ENCODE measurements around the gene CD27. TPM values are rescaled to one million over a fixed set of nuclear protein-coding genes. Genes with fewer than 3 reads are reported as not detected.

CD27 gene
- total RNA-seq, 1 experiment from 2014 or later = 0.28 TPM

GRCh38 chr12:6424866-6425265 is 19.9 kb upstream of the CD27 start:
- ATAC-seq (no peak), DNase-seq (ENCODE audit: low spot score) (no peak)
- no peak for TF ChIP-seq AR (CRISPR knock-in tag; IDR thresholded peaks at IDR 0.05)
- TF ChIP-seq NFATC4 (CRISPR knock-in tag; IDR thresholded peaks at IDR 0.05) = no peak
- TF ChIP-seq ZNF416 (CRISPR knock-in tag; IDR thresholded peaks at IDR 0.05) = no peak
- ChIA-PET POLR2A (interaction anchor here (0.8 kb wide), 1 partner anchor 41 kb away, joined by 3 read pairs; no protein-coding TSS in a partner anchor), CTCF (interaction anchor here (1.0 to 7.1 kb wide), 8 partner anchors 9 to 113 kb away, joined by 3 to 77 read pairs (median 13); partner anchors contain the start of genes TAPBPL and VAMP1)
- no peak overlapping the region for H3K4me3 Mint-ChIP-seq
- peaks cover 8% of the 10 kb centered on the region for H3K4me1 Mint-ChIP-seq
- no peaks in the 10 kb centered on the region for H3K9me3 Mint-ChIP-seq
- H3K27ac Mint-ChIP-seq = no peak overlapping the region
- H3K27me3 Mint-ChIP-seq (ENCODE audit: low read depth) = no peaks in the 10 kb centered on the region; the same call in none of the 2 replicates
- no peaks in the 10 kb centered on the region for H3K36me3 Mint-ChIP-seq

- Mint-ChIP-seq H3K36me3 (no peaks in the 10 kb centered on the region), H3K27me3 (ENCODE audit: low read depth) (no peaks in the 10 kb centered on the region; the same call in none of the 2 replicates), H3K9me3 (no peaks in the 10 kb centered on the region), H3K27ac (no peak overlapping the region), H3K4me1 (peaks cover 14% of the 10 kb centered on the region), H3K4me3 (no peak overlapping the region)
- POLR2A ChIA-PET = interaction anchor here (0.8 to 0.9 kb wide), 3 partner anchors 40 to 108 kb away, joined by 3 read pairs; no protein-coding TSS in a partner anchor
- TF ChIP-seq CTCF (IDR thresholded peaks at IDR 0.05) = no peak
- no peak for TF ChIP-seq OVOL2 (CRISPR knock-in tag; IDR thresholded peaks at IDR 0.05; ENCODE audit: borderline replicate concordance)
- TF ChIP-seq FOXP1 (CRISPR knock-in tag; IDR thresholded peaks at IDR 0.05; ENCODE audit: borderline replicate concordance) = no peak
- 0 out of 2 replicates have a peak, but pooled peaks have one; percentile 35 for TF ChIP-seq GTF2I (CRISPR knock-in tag; conservative IDR thresholded peaks at IDR 0.05)
- no peak for ATAC-seq
- DNase-seq (ENCODE audit: low spot score) = no peak
- CTCF ChIA-PET = interaction anchor here (1.0 to 7.1 kb wide), 5 partner anchors 40 to 112 kb away, joined by 3 to 77 read pairs (median 19); partner anchors contain the start of gene VAMP1
These were observed 18.9 kb upstream of the CD27 start for GRCh38 chr12:6425590-6426531.

GRCh38 chr12:6426882-6427671 is 17.7 kb upstream of the CD27 start:
- POLR2A ChIA-PET = no interaction called here

More at GRCh38 chr12:6426882-6427671, 17.7 kb upstream of the CD27 start:
- Mint-ChIP-seq H3K9me3 (no peaks in the 10 kb centered on the region), H3K36me3 (no peaks in the 10 kb centered on the region), H3K27ac (no peak overlapping the region; the same call in 1 of the 2 replicates), H3K4me3 (no peak overlapping the region), H3K27me3 (ENCODE audit: low read depth) (no peaks in the 10 kb centered on the region; the same call in none of the 2 replicates), H3K4me1 (peaks cover 14% of the 10 kb centered on the region)
- DNase-seq (ENCODE audit: low spot score) (no peak), ATAC-seq (no peak)
- CTCF ChIA-PET = interaction anchor here (7.1 kb wide), 1 partner anchor 38 kb away, joined by 77 read pairs; no protein-coding TSS in a partner anchor
- TF ChIP-seq ESRRA (CRISPR knock-in tag; IDR thresholded peaks at IDR 0.05; ENCODE audit: borderline replicate concordance) = no peak
- no peak for TF ChIP-seq ATF3 (CRISPR knock-in tag; conservative IDR thresholded peaks at IDR 0.05)
- no peak for TF ChIP-seq ZNF532 (CRISPR knock-in tag; IDR thresholded peaks at IDR 0.05; ENCODE audit: borderline replicate concordance)
- no peak for TF ChIP-seq CDX4 (CRISPR knock-in tag; IDR thresholded peaks at IDR 0.05; ENCODE audit: borderline replicate concordance)
